Left lung (tissue), 10 donors: ENCODE data around the gene GPBAR1. TPM values are rescaled to one million over a fixed set of nuclear protein-coding genes. Genes with fewer than 3 reads are reported as not detected.
A peak's percentile ranks its signal among the peaks of the same experiment; 100 is the strongest.

ENCODE experiments used
- ATAC-seq: fragments of 200-7000 bp; cut with Tn5 transposase; one replicate; pipeline ENCODE4 v1.9.1; 2020; ENCODE audit warnings: moderate library complexity
- DNase-seq, 4 donors: peaks; one replicate each; pipeline ENCODE4 v3.0.0-alpha.2; 2013 to 2020
- H3K27ac ChIP-seq, 2 donors: fragments of 200-600 bp; sonication (generic) in 1 of 2; one replicate each; pipeline versions ENCODE4 v1.5.0 to v1.8.0; 2020 to 2021
- H3K27me3 ChIP-seq, 2 donors: fragments of 200-600 bp; sonication (generic) in 1 of 2; one replicate each; pipeline versions ENCODE4 v1.5.0 to v1.8.0; 2020 to 2021
- H3K36me3 ChIP-seq, 2 donors: fragments of 200-600 bp; sonication (generic) in 1 of 2; one replicate each; pipeline versions ENCODE4 v1.5.0 to v1.8.0; 2020 to 2021
- H3K4me1 ChIP-seq, 2 donors: fragments of 200-600 bp; one replicate each; pipeline ENCODE4 v1.8.0; 2021
- H3K4me3 ChIP-seq, 2 donors: fragments of 200-600 bp; sonication (generic) in 1 of 2; one replicate each; pipeline versions ENCODE4 v1.5.0 to v1.8.0; 2020 to 2021; ENCODE audit warnings: mild to moderate bottlenecking in 1 of 2
- H3K9me3 ChIP-seq, 2 donors: fragments of 200-600 bp; sonication (generic) in 1 of 2; one replicate each; pipeline versions ENCODE4 v1.5.0 to v1.8.0; 2020 to 2021
- CTCF ChIP-seq, 2 donors: fragments of 200-600 bp; sonication (generic) in 1 of 2; IDR thresholded peaks; one replicate each; pipeline versions ENCODE4 v1.5.0 to v1.8.0; 2021; ENCODE audit warnings: antibody characterized with exemption in 2 of 2
- intact Hi-C, 2 donors: fragments of 100-400 bp; cut with DNase I; formaldehyde crosslinking; loops; one replicate each; pipeline versions ENCODE4 v1.11.2 to v1.14.2; 2022
- polyA plus RNA-seq, 6 donors: library from polyadenylated mRNA; unstranded; fragments of 120-200 nt; gene quantifications; one replicate each; pipeline ENCODE4 v1.2.1, GENCODE V29; 2013; ENCODE audit not compliant: insufficient read length in 6 of 6
- total RNA-seq, 2 donors: library from RNA; stranded (reverse); fragmentation: NEBNext Ultra II Directional; extraction: Animal tissue kit (Norgen Biotek cat#: 25700); gene quantifications; one replicate each; pipeline ENCODE4 v1.2.1, GENCODE V29; 2021
- donor health status: DM: no; HTN: yes; CAD: no.
- donor health status: DM: no; HTN: no; CAD: no.

Gene GPBAR1
- total and polyA plus RNA-seq, 8 donors = 0.88 to 4.3 (median 1.3) TPM

GRCh38 chr2:218265626-218266025 lies 4.8 kb downstream of the GPBAR1 start:
- Histone ChIP-seq H3K27me3 (no peaks in the 10 kb centered on the region), H3K4me1 (peaks cover 7 to 57% of the 10 kb centered on the region in 2 donors), H3K4me3 (no peak overlapping the region), H3K9me3 (no peaks in the 10 kb centered on the region), H3K36me3 (peaks cover 0 to 57% of the 10 kb centered on the region in 2 donors), H3K27ac (peak overlapping the region in 1 of 2 donors; percentile 8)
- DNase-seq = peak in 1 of 4 donors; percentile 28
- intact Hi-C loops = no loop called here
- ATAC-seq = no peak
- TF ChIP-seq CTCF (IDR thresholded peaks at IDR 0.05) = no peak

GRCh38 chr2:218266316-218266979 lies 5.6 kb downstream of the GPBAR1 start:
- Histone ChIP-seq H3K27ac (no peak overlapping the region), H3K4me3 (no peak overlapping the region), H3K27me3 (no peaks in the 10 kb centered on the region), H3K4me1 (peaks cover 13 to 57% of the 10 kb centered on the region in 2 donors), H3K36me3 (peaks cover 0 to 57% of the 10 kb centered on the region in 2 donors), H3K9me3 (no peaks in the 10 kb centered on the region)
- intact Hi-C loops = no loop called here
- ATAC-seq (no peak), DNase-seq (peak in 1 of 4 donors; percentile 19)
- no peak for TF ChIP-seq CTCF (IDR thresholded peaks at IDR 0.05)

- no peak for TF ChIP-seq CTCF (IDR thresholded peaks at IDR 0.05)
- peaks cover 21 to 57% of the 10 kb centered on the region in 2 donors for H3K4me1 ChIP-seq
- no peak overlapping the region for H3K27ac ChIP-seq
- ATAC-seq (no peak), DNase-seq (peak in 1 of 4 donors; percentile 25)
- H3K4me3 ChIP-seq = no peak overlapping the region
- no peaks in the 10 kb centered on the region for H3K9me3 ChIP-seq
- H3K27me3 ChIP-seq = no peaks in the 10 kb centered on the region
- H3K36me3 ChIP-seq = peaks cover 0 to 55% of the 10 kb centered on the region in 2 donors
- intact Hi-C loops = no loop called here
Observed at GRCh38 chr2:218267259-218267658, 6.4 kb downstream of the GPBAR1 start.

- H3K27ac ChIP-seq = peak within 1 kb of the TSS; percentile 53 to 78
- intact Hi-C loops = loop anchor here in 1 of 2 donors (10.0 kb wide), 1 partner anchor 125 kb away; the partner anchor contains the start of gene CTDSP1
- ATAC-seq (peak; percentile 92), DNase-seq (peak; percentile 99 to 100 (median 100))
- H3K36me3 ChIP-seq = peaks cover 0 to 48% of the 10 kb centered on the region in 2 donors
- H3K9me3 ChIP-seq = no peaks in the 10 kb centered on the region
- H3K27me3 ChIP-seq = no peaks in the 10 kb centered on the region
- peak within 1 kb of the TSS; percentile 81 to 84 for H3K4me3 ChIP-seq
- peak in 1 of 2 donors; percentile 17 for TF ChIP-seq CTCF (IDR thresholded peaks at IDR 0.05)
- H3K4me1 ChIP-seq = peaks cover 34 to 55% of the 10 kb centered on the region in 2 donors
Observed at GRCh38 chr2:218269900-218270720, 9.3 kb downstream of the GPBAR1 start, which contains the start of the genes AAMP and PNKD. Gene AAMP, minus strand, starts transcription at chr2:218270137. Its CDS starts 51 bp downstream, at chr2:218270086. Gene PNKD, plus strand, starts transcription at chr2:218270519. Its CDS starts 17 bp downstream, at chr2:218270536.
